Measurements from ENCODE around the gene BANF2. TPM values are rescaled to one million over a fixed set of nuclear protein-coding genes. Genes with fewer than 3 reads are reported as not detected.

The BANF2 gene
- total RNA-seq, 4 donors from 2014 or later = not detected

GRCh38 chr20:17662333-17663039, 37.3 kb upstream of the BANF2 start:
- no peak for TF ChIP-seq CTCF (IDR thresholded peaks at IDR 0.05)
- TF ChIP-seq POLR2A (IDR thresholded peaks at IDR 0.05) = no peak
- Histone ChIP-seq H3K36me3 (peaks cover 0 to 28% (median 0%) of the 10 kb centered on the region in 3 donors), H3K4me1 (peaks cover 0 to 50% (median 0%) of the 10 kb centered on the region in 4 donors), H3K27me3 (no peaks in the 10 kb centered on the region), H3K4me3 (no peak overlapping the region), H3K9me3 (no peaks in the 10 kb centered on the region), H3K27ac (peak overlapping the region in 3 of 4 donors; percentile 23 to 68 (median 56))
- peak in 1 of 3 donors; percentile 54 for DNase-seq

- H3K27ac ChIP-seq = peak overlapping the region in 3 of 4 donors; percentile 23 to 68 (median 56)
- peaks cover 0 to 23% (median 0%) of the 10 kb centered on the region in 3 donors for H3K36me3 ChIP-seq
- H3K27me3 ChIP-seq = no peaks in the 10 kb centered on the region
- H3K4me1 ChIP-seq = peaks cover 0 to 50% (median 0%) of the 10 kb centered on the region in 4 donors
- H3K4me3 ChIP-seq = no peak overlapping the region
- DNase-seq = peak in 1 of 3 donors; percentile 34
- TF ChIP-seq CTCF (IDR thresholded peaks at IDR 0.05) (no peak), POLR2A (IDR thresholded peaks at IDR 0.05) (no peak)
- H3K9me3 ChIP-seq = no peaks in the 10 kb centered on the region
Measured at GRCh38 chr20:17663040-17663399, 36.7 kb upstream of the BANF2 start.

GRCh38 chr20:17663486-17663885, 36.3 kb upstream of the BANF2 start:
- Histone ChIP-seq H3K27me3 (no peaks in the 10 kb centered on the region), H3K4me3 (no peak overlapping the region), H3K9me3 (no peaks in the 10 kb centered on the region), H3K27ac (peak overlapping the region in 1 of 4 donors; percentile 68), H3K36me3 (peaks cover 0 to 22% (median 0%) of the 10 kb centered on the region in 3 donors), H3K4me1 (peaks cover 0 to 50% (median 0%) of the 10 kb centered on the region in 4 donors)
- no peak for TF ChIP-seq POLR2A (IDR thresholded peaks at IDR 0.05)
- no peak for TF ChIP-seq CTCF (IDR thresholded peaks at IDR 0.05)
- DNase-seq = peak in 1 of 3 donors; percentile 2

- Histone ChIP-seq H3K9me3 (no peaks in the 10 kb centered on the region), H3K36me3 (peaks cover 0 to 22% (median 0%) of the 10 kb centered on the region in 3 donors), H3K27me3 (no peaks in the 10 kb centered on the region), H3K4me3 (no peak overlapping the region), H3K4me1 (peaks cover 0 to 50% (median 0%) of the 10 kb centered on the region in 4 donors), H3K27ac (no peak overlapping the region)
- DNase-seq = peak in 1 of 3 donors; percentile 39
- TF ChIP-seq POLR2A (IDR thresholded peaks at IDR 0.05) = no peak
- TF ChIP-seq CTCF (IDR thresholded peaks at IDR 0.05) = no peak
Measured at GRCh38 chr20:17664025-17664633, 35.6 kb upstream of the BANF2 start.

GRCh38 chr20:17665756-17666155, 34.0 kb upstream of the BANF2 start:
- TF ChIP-seq POLR2A (IDR thresholded peaks at IDR 0.05) (no peak), CTCF (IDR thresholded peaks at IDR 0.05) (no peak)
- no peak for DNase-seq
- Histone ChIP-seq H3K4me1 (peaks cover 0 to 46% (median 0%) of the 10 kb centered on the region in 4 donors), H3K27ac (no peak overlapping the region), H3K27me3 (no peaks in the 10 kb centered on the region), H3K4me3 (no peak overlapping the region), H3K36me3 (peaks cover 0 to 8% (median 0%) of the 10 kb centered on the region in 3 donors), H3K9me3 (no peaks in the 10 kb centered on the region)
